ENCODE measurements around the gene MAFG. TPM values are rescaled to one million over a fixed set of nuclear protein-coding genes. Genes with fewer than 3 reads are reported as not detected.

MAFG gene
- total and polyA plus RNA-seq, 2 donors (not counting 3 experiments of a cell fraction or from before 2014, with no cell fraction given) = 27.6 to 35.0 TPM

- FAIRE-seq = no peak
Observed at GRCh38 chr17:81959362-81960129, 32.0 kb upstream of the MAFG start.

More at GRCh38 chr17:81959362-81960129, 32.0 kb upstream of the MAFG start:
- Histone ChIP-seq H3K4me1 (ENCODE audit: control insufficient read depth, extremely low read depth, insufficient read depth, low read length) (no peaks in the 10 kb centered on the region), H3K79me2 (ENCODE audit: control insufficient read depth, insufficient read depth, low read length) (no peaks in the 10 kb centered on the region), H2AFZ (ENCODE audit: low read depth, low read length) (peak overlapping the region; percentile 14), H3K4me2 (ENCODE audit: insufficient read depth, low read length) (no peak overlapping the region), H3K9me3 (replicated peaks; ENCODE audit: control insufficient read depth, insufficient read depth, low read length) (no peaks in the 10 kb centered on the region), H3K9me1 (replicated peaks; ENCODE audit: control insufficient read depth, extremely low read depth, insufficient read depth, low read length) (no peaks in the 10 kb centered on the region), H3K36me3 (ENCODE audit: control insufficient read depth in 2 of 2, extremely low read depth in 1 of 2, insufficient read depth in 2 of 2, low read length in 2 of 2) (no peaks in the 10 kb centered on the region), H3K9ac (replicated peaks; ENCODE audit: extremely low read depth, insufficient read depth, low read length) (no peak overlapping the region), H3K4me3 (replicated peaks in 1 of 3; ENCODE audit: insufficient read depth in 1 of 3, low read depth in 1 of 3, low read length in 3 of 3) (no peak overlapping the region), H3K27me3 (ENCODE audit: control insufficient read depth in 2 of 2, insufficient read depth in 2 of 2, low read length in 2 of 2) (peaks cover 34 to 47% of the 10 kb centered on the region in 2 experiments), H4K20me1 (replicated peaks; ENCODE audit: control insufficient read depth, extremely low read depth, insufficient read depth, low read length) (no peaks in the 10 kb centered on the region), H3K27ac (ENCODE audit: insufficient read depth, low read depth, low read length) (no peak overlapping the region)
- intact Hi-C loops (cut with micrococcal nuclease) (loop anchor here (1.0 kb wide), 1 partner anchor 63 kb away; the partner anchor contains the start of gene CENPX), dilution Hi-C loops (cut with MboI; ENCODE audit: extremely low pct_ligation_motif_present, low sequenced_read_pairs) (no loop called here)
- POLR2A ChIA-PET = no interaction called here
- peak; percentile 18 for DNase-seq (ENCODE audit: low read depth, low spot score)
- TF ChIP-seq POLR2A (IDR thresholded peaks at IDR 0.05; ENCODE audit: low read depth, low read length) (no peak), JUN (IDR thresholded peaks at IDR 0.05; ENCODE audit: borderline replicate concordance, insufficient read depth, insufficient read length, low read depth) (no peak), POLR2AphosphoS5 (IDR thresholded peaks at IDR 0.05; ENCODE audit: insufficient read depth, low read depth, low read length) (no peak)
- TF ChIP-seq, protein P1, sequence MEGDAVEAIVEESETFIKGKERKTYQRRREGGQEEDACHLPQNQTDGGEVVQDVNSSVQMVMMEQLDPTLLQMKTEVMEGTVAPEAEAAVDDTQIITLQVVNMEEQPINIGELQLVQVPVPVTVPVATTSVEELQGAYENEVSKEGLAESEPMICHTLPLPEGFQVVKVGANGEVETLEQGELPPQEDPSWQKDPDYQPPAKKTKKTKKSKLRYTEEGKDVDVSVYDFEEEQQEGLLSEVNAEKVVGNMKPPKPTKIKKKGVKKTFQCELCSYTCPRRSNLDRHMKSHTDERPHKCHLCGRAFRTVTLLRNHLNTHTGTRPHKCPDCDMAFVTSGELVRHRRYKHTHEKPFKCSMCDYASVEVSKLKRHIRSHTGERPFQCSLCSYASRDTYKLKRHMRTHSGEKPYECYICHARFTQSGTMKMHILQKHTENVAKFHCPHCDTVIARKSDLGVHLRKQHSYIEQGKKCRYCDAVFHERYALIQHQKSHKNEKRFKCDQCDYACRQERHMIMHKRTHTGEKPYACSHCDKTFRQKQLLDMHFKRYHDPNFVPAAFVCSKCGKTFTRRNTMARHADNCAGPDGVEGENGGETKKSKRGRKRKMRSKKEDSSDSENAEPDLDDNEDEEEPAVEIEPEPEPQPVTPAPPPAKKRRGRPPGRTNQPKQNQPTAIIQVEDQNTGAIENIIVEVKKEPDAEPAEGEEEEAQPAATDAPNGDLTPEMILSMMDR (IDR thresholded peaks at IDR 0.05; ENCODE audit: extremely low read depth in 1 of 2, insufficient read depth in 1 of 2, low read depth in 1 of 2, low read length in 2 of 2) = peak; percentile 60 to 75
- CTCF ChIA-PET = interaction anchor here (0.5 to 2.6 kb wide), 39 partner anchors 9 to 578 kb away, joined by 3 to 345 read pairs (median 5); partner anchors contain the start of genes ASPSCR1, CENPX, DCXR and GPS1
- no TSS peak for BruUV-seq (replicated peaks)

Measured in endothelial cell of umbilical vein (primary cell).